ENCODE results near the gene MBP.

The MBP gene

DNA sequence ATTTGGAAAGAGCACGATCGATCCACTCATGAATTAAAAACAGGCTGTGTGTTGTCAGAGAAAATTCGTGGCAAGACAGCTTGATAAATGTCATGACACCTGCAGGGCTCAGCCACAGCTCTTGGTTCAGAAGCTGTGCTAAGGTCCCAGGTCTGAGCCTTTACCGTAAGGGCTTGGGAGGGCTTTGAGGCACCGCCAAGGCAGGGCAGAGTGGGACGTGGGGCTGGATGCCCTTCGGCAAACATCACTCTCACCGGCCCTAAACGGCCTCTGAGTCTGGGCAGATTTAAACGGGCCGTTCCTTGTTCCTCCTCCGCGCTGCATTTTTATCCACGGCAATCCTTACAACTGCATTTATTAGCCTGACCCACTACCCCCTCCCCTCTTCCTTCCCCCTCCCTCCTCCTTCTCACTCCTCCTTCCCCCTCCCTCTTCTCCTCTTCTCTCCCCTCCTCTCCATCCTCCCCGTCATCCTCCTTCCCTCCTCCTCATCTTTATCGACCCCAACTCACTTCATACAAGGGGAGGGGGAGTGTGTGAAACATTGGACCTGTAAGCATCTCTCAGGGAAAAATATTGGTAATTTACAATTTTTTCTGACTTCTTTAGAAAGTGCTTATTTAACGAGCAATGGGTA is 33.9 kb downstream of the MBP start:
- no peak for FAIRE-seq

DNA sequence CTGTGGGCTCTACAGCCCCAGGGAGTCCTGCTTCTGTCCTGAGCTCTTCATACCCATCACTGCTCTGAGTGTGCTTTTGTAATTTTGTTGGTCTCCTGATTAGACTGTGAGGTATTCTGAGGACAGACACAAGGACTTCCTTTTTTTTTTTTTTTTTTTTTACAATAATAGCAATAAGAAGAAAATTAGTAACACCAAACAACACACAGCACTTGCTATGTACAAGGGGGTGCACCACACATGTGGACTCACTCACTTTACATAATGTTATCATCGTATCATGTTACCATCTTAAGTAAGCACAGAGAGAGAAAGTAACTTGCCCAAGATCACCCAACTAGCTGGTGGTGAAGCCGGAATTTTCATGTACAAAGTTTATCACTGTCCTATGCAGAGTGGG is 34.6 kb downstream of the MBP start:
- no peak for FAIRE-seq

DNA sequence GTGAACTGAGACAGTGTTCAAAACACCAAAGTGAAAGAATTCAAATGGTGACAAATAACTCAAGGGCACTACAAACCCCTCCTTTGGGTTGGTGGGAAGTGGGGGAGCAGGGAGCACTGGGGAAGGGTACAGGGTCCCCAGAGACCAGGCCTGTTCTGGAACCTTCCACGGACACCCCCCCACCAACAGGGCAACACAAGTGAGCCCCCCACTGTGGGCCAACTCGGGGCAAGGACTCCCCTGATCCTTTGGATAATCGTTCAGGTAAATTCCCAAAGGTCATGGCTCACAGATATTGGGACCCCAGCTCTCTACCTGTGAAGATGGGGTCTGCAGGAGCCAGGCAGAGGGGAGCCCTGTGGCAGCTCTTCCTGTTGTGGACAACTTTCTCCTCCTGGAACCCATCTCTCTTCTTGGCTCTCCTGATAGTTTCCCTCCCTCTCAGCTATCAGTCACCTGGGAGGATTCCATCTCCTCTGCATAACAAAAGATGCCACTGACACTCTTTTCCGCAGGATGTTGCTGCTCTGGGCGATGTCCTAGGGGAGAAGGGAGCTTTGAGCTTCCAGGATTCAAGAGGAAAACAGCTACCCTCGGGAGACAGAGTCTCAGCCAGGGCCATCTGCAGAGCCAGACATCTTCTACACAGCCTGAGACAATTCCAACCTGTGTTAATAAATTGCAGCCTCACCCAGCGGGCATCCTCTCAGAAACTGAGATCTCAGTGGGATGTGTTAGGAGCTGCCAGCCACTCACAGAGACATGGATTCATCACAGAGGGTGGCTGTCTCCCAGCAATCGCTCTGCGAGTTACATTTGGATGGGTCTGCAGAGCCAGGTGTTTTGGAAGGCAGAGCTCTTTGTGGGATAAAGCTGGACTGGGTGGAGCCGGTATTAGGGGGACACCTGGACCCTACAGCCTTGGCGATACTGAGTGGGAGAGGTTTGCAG is 35.4 kb downstream of the MBP start:
- FAIRE-seq: no peak

- no peak for FAIRE-seq
These were observed 36.9 kb downstream of the MBP start for GRCh38 chr18:77095391-77096371.

DNA sequence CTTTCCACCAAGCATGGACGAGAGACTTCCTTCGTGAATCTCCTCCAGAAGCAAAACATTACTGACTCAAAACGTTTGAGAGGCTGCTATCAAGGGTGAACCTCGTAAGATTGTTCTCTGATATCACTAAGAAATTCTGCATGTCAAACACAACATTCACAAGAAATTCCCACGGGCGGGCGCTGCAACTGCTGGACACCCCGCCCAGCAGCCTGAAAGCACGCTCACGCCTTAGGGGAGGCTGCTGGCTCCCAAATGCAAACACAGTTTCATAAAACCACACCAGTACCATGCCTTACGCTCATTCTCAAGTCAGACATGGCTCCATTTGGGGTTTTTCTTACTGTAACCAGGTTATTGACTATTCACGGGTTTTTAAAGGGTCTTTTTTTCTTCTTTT is 39.0 kb downstream of the MBP start:
- FAIRE-seq: no peak

GRCh38 chr18:77093067-77093430 is 39.5 kb downstream of the MBP start:
- FAIRE-seq: no peak

DNA sequence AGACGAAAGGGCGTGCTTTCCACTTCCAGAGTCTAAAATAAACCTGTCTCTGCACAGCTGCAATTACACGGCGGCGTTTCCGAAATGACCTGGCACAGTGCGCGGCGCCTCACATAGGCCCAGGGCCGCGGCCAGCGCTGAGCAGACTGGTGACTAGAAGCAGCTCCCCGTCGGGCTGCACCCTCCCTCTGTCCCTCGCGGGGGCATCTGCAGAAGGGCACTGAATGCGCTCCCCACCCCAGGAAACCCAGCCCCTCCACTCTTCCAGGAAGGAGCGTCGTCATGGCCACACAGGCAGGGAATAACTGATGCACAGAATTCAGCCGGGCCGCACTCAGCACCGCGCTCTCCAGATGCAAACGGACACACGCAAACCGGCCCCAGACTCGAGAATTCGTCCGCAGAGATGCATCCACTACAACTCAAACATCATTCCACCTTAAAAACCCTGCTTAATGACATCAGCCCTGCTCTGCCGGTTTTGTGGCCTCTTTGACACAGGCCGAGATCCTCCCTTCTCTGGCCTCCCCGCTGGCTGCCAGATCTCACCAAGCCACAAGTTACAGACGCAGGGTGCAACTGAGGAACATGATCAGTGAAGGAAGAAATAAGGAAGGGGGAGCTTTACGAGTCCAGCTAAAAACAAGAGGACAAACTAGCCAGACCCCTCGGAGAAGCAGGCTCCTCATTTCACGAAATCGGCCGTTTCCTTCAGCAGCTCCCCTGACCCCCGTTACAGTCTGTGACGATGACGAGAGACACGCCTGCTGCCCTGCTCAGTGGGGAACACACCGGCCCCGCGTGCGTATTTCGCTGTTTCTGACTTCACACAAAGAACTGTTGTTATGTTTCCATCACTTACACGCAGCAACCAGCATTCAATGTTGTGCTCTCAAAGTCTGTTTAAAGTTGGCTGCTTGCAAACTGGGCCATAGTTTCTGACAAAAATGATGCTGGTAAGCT is 40.2 kb downstream of the MBP start:
- FAIRE-seq: no peak

GRCh38 chr18:77091366-77091765 is 41.2 kb downstream of the MBP start:
- no peak for FAIRE-seq

GRCh38 chr18:77090546-77091174 is 41.9 kb downstream of the MBP start:
- FAIRE-seq: no peak

GRCh38 chr18:77089723-77090285 is 42.8 kb downstream of the MBP start:
- no peak for FAIRE-seq

DNA sequence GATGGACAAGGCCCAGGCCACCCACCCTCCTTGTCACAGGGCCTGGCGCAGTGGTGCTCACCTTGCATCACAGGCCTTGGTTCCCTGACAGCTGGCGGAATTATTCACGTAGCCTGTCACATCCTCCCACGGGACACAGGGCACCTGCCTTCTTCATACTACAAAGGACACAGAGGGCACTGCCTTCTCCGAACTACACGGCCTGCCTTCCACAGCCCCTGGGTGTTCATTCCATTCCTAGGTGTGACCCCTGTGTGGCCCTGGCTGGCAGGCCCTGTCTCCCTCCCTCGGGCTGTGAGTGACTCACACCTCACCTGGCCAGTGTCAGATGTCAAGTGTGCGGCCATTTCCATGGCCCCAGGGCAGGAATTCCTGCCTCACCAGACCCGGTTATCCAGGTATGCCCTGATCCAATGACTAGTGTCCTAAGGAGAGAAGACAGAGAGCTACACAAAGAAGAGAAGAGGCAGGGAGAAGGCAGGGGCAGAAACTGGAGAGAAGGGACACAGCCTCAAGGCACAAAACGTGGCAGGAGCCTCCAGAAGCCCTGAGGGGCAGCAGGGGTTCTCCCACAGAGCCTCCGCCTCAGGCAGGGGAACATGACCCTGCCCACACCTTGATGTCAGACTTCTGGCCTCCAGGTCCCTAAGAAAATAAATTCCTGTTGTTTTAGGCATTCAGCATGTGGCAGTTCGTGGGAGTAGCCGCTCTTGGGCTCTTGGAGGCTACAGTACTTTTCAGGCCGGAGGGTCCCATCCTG is 43.4 kb downstream of the MBP start:
- FAIRE-seq: no peak

GRCh38 chr18:77087393-77088141 is 45.0 kb downstream of the MBP start:
- FAIRE-seq: no peak

GRCh38 chr18:77086656-77087392 is 45.8 kb downstream of the MBP start:
- FAIRE-seq: no peak

DNA sequence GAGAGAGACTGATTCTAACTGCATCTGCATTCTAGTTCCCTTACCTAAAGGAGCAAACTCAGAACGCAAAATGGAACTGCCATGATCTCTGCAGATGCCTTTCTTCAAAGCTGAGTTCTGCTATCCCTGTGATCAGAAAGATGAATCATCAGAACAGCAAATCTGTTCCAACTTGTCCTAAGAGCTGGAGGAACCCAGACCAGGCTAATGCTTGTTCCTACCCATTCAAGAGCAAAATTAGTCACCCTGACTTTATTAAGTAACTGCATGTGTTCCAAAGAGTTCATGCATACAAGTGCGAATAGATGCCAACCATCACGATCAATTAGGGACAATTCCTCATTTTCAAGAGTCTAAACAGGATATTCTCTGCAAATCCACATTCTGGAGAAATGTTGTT is 46.5 kb downstream of the MBP start:
- FAIRE-seq: no peak

DNA sequence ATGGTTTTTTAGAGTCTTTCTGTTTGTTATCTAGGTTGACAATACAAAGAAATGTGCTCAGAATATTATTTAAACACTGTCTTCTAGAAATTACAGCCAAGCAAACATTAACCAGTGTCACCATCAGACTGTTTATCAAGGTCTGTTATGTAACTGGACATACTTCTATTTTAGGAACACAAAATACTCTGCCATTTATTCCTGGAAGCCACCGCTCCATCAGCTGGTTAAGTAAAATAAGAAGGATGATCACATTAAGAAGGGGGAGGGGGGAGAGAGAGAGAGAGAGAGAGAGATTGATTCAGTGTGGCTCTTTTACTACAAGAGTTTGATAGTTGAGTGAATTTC is 47.9 kb downstream of the MBP start:
- FAIRE-seq: no peak

GRCh38 chr18:77082316-77082955 is 50.1 kb downstream of the MBP start:
- no peak for FAIRE-seq

DNA sequence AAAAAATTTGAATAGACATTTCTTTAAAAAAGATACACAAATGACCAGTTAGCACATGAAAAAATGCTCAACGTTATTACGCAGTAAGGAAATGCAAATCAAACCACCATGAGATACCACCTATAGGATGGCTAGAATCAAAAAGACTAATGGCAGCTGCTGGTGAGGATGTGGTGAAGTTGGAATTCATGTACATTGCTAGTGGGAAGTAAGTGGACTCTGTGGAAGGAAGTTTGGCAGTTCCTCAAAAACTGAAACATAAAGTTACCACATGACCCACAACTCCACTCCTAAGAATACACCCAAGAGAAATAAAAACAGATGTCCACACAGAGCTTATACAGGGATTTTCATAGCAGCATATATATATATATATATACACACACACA is 51.2 kb downstream of the MBP start:
- no peak for FAIRE-seq

- FAIRE-seq: no peak
These were observed 52.5 kb downstream of the MBP start for GRCh38 chr18:77079954-77080682.
